DND-41 (cell line): ENCODE results near the gene FOXN3.

Experiments used
- ATAC-seq: fragments of 200-7000 bp; cut with Tn5 transposase; 3 replicates; pipeline ENCODE4 v1.9.1; 2021; ENCODE audit warnings: low read depth; ENCODE audit not compliant: insufficient read depth
- DNase-seq: peaks from one replicate; pipeline ENCODE4 v3.0.0-alpha.2; 2020
- H2AFZ ChIP-seq: 2 replicates; pipeline ENCODE4 v1.6.0; 2012; ENCODE audit warnings: low read depth, low read length
- H3K27ac ChIP-seq: 2 replicates; pipeline ENCODE4 v1.5.1; 2012; ENCODE audit warnings: low read length, inconsistent platforms
- H3K27me3 ChIP-seq: fragments of 200-600 bp; sonication (generic); 2 replicates; pipeline ENCODE4 v1.6.0; 2012; ENCODE audit warnings: low read length, mild to moderate bottlenecking, inconsistent platforms; ENCODE audit not compliant: insufficient read depth, poor library complexity
- H3K36me3 ChIP-seq: 2 replicates; pipeline ENCODE4 v1.5.1; 2012; ENCODE audit warnings: low read length, inconsistent platforms; ENCODE audit not compliant: insufficient read depth
- H3K4me1 ChIP-seq: 2 replicates; pipeline ENCODE4 v1.5.1; 2012; ENCODE audit warnings: mild to moderate bottlenecking, low read length; ENCODE audit not compliant: insufficient read depth
- H3K4me2 ChIP-seq: 2 replicates; pipeline ENCODE4 v1.6.0; 2012; ENCODE audit warnings: mild to moderate bottlenecking, moderate library complexity, low read length, inconsistent platforms; ENCODE audit not compliant: insufficient read depth
- H3K4me3 ChIP-seq, 2 experiments: fragments of 200-600 bp in 1 of 2; shearing (Covaris generic) in 1 of 2; 2 replicates each; pipeline ENCODE4 v1.5.1; 2012 to 2016; ENCODE audit warnings: inconsistent platforms in 2 of 2, low read length in 2 of 2, mild to moderate bottlenecking in 2 of 2, low read depth in 1 of 2, moderate library complexity in 1 of 2
- H3K79me2 ChIP-seq: 2 replicates; pipeline ENCODE4 v1.6.0; 2012; ENCODE audit warnings: low read length, inconsistent platforms; ENCODE audit not compliant: insufficient read depth
- H3K9ac ChIP-seq: 2 replicates; pipeline ENCODE4 v1.6.0; 2012; ENCODE audit warnings: low read depth, mild to moderate bottlenecking, inconsistent platforms, low read length, moderate library complexity
- H3K9me3 ChIP-seq: 2 replicates; pipeline ENCODE4 v1.5.1; 2012; ENCODE audit warnings: low read length, moderate library complexity, mild to moderate bottlenecking, inconsistent platforms; ENCODE audit not compliant: insufficient read depth, severe bottlenecking
- H4K20me1 ChIP-seq: 2 replicates; pipeline ENCODE4 v1.6.0; 2012; ENCODE audit warnings: low read length; ENCODE audit not compliant: insufficient read depth
- CTCF ChIP-seq: IDR thresholded peaks from 2 replicates; pipeline ENCODE4 v1.5.1; 2012; ENCODE audit warnings: borderline replicate concordance, low read length, moderate library complexity, mild to moderate bottlenecking; ENCODE audit not compliant: poor library complexity, severe bottlenecking; ENCODE audit errors: extremely low read depth
- EZH2 ChIP-seq: IDR thresholded peaks from 3 replicates; pipeline ENCODE4 v1.6.1; 2012; ENCODE audit warnings: borderline replicate concordance, low read depth, mild to moderate bottlenecking, moderate library complexity, low read length, inconsistent platforms; ENCODE audit not compliant: severe bottlenecking

The FOXN3 gene

GRCh38 chr14:89264196-89264800, 152.7 kb downstream of the FOXN3 start:
- Histone ChIP-seq H3K36me3 (peaks cover 25% of the 10 kb centered on the region), H4K20me1 (peaks cover 39% of the 10 kb centered on the region), H3K27ac (no peak overlapping the region), H3K27me3 (no peaks in the 10 kb centered on the region), H3K4me3 (no peak overlapping the region), H3K9me3 (no peaks in the 10 kb centered on the region), H3K9ac (no peak overlapping the region), H3K79me2 (peaks cover 82% of the 10 kb centered on the region), H3K4me1 (no peaks in the 10 kb centered on the region), H2AFZ (no peak overlapping the region), H3K4me2 (no peak overlapping the region)
- TF ChIP-seq CTCF (no peak), EZH2 (no peak)
- no peak for DNase-seq
- ATAC-seq, result no peak

GRCh38 chr14:89262041-89262440, 155.0 kb downstream of the FOXN3 start:
- H3K9me3 ChIP-seq, result no peaks in the 10 kb centered on the region
- DNase-seq (no peak), ATAC-seq (no peak)
- no peak overlapping the region for H3K4me3 ChIP-seq
- H3K27ac ChIP-seq, result no peak overlapping the region
- H2AFZ ChIP-seq, result no peak overlapping the region
- no peak overlapping the region for H3K9ac ChIP-seq
- H3K79me2 ChIP-seq, result peaks cover 83% of the 10 kb centered on the region
- peaks cover 21% of the 10 kb centered on the region for H3K36me3 ChIP-seq
- TF ChIP-seq CTCF (no peak), EZH2 (no peak)
- no peaks in the 10 kb centered on the region for H3K27me3 ChIP-seq
- H3K4me1 ChIP-seq, result no peaks in the 10 kb centered on the region
- no peak overlapping the region for H3K4me2 ChIP-seq
- H4K20me1 ChIP-seq, result peaks cover 34% of the 10 kb centered on the region

DNA sequence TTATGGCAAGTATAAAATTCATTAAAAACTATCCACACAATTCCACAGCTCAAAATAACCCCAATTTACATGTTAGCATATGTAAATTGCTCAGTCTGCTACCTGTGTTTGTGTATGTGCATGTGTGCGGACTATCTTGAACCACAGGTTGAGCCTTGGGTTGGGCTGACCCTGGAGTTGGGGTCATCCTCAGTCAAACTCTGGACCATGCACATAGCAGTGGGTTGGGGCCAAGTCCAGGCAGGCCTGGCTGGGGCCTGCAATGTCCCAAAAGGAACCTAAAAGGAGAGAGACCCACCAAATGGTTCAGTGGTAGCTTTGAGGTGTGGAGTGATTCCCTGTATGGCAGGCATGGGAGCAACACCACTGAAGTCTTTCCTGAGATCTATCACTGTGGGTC, 156.1 kb downstream of the FOXN3 start:
- peaks cover 85% of the 10 kb centered on the region for H3K79me2 ChIP-seq
- ATAC-seq (no peak), DNase-seq (no peak)
- no peak overlapping the region for H3K4me3 ChIP-seq
- no peak overlapping the region for H3K4me2 ChIP-seq
- H3K9ac ChIP-seq, result no peak overlapping the region
- H2AFZ ChIP-seq, result no peak overlapping the region
- H4K20me1 ChIP-seq, result peaks cover 34% of the 10 kb centered on the region
- peaks cover 14% of the 10 kb centered on the region for H3K36me3 ChIP-seq
- H3K4me1 ChIP-seq, result no peaks in the 10 kb centered on the region
- H3K27me3 ChIP-seq, result no peaks in the 10 kb centered on the region
- H3K27ac ChIP-seq, result no peak overlapping the region
- no peak for TF ChIP-seq EZH2
- no peak for TF ChIP-seq CTCF
- H3K9me3 ChIP-seq, result no peaks in the 10 kb centered on the region
